Breast epithelium (tissue), 3 donors: ENCODE measurements around the gene ARHGAP9.

Source experiments
- POLR2A ChIP-seq: fragments of 450-650 bp; IDR thresholded peaks from one replicate; pipeline ENCODE4 v1.6.1; 2016; ENCODE audit warnings: antibody characterized with exemption, mild to moderate bottlenecking, moderate library complexity
- POLR2AphosphoS5 ChIP-seq, 3 donors: sonication (generic); formaldehyde crosslinking; IDR thresholded peaks; one replicate each; pipeline ENCODE4 v1.6.1; 2017; ENCODE audit warnings: antibody characterized with exemption in 3 of 3
- TF ChIP-seq, protein P1 (sequence below), 3 donors: fragments of 450-650 bp; IDR thresholded peaks; one replicate each; pipeline ENCODE4 v1.5.1; 2016 to 2017; ENCODE audit warnings: antibody characterized with exemption in 3 of 3, mild to moderate bottlenecking in 3 of 3, moderate library complexity in 3 of 3

DNA sequence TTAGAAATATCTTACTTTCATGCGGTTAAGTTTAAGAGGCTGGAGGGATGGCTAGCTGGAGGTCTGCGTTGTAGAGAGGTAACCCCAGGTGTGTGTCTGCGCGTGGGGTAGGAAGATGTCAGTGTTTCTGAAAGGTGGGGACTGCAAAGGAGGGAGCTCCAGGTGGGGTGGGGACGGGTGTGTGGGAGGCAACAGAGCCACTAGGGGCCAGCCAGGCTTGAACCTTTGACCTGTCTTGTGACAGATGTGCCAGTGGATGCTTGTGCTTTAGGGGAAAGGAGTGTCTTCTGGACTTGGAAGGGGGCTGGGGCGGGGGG lies 19.2 kb downstream of the ARHGAP9 start:
- TF ChIP-seq, protein P1, sequence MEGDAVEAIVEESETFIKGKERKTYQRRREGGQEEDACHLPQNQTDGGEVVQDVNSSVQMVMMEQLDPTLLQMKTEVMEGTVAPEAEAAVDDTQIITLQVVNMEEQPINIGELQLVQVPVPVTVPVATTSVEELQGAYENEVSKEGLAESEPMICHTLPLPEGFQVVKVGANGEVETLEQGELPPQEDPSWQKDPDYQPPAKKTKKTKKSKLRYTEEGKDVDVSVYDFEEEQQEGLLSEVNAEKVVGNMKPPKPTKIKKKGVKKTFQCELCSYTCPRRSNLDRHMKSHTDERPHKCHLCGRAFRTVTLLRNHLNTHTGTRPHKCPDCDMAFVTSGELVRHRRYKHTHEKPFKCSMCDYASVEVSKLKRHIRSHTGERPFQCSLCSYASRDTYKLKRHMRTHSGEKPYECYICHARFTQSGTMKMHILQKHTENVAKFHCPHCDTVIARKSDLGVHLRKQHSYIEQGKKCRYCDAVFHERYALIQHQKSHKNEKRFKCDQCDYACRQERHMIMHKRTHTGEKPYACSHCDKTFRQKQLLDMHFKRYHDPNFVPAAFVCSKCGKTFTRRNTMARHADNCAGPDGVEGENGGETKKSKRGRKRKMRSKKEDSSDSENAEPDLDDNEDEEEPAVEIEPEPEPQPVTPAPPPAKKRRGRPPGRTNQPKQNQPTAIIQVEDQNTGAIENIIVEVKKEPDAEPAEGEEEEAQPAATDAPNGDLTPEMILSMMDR (IDR thresholded peaks at IDR 0.05): no peak
- TF ChIP-seq POLR2AphosphoS5 (IDR thresholded peaks at IDR 0.05) (no peak), POLR2A (no peak)
